ENCODE results near the gene PSMC5.
"Not testable (repeated sequence)": the region's sequence is repeated elsewhere in the genome, so short reads cannot be mapped to it uniquely, and the experiment has no call there.

Gene PSMC5

DNA sequence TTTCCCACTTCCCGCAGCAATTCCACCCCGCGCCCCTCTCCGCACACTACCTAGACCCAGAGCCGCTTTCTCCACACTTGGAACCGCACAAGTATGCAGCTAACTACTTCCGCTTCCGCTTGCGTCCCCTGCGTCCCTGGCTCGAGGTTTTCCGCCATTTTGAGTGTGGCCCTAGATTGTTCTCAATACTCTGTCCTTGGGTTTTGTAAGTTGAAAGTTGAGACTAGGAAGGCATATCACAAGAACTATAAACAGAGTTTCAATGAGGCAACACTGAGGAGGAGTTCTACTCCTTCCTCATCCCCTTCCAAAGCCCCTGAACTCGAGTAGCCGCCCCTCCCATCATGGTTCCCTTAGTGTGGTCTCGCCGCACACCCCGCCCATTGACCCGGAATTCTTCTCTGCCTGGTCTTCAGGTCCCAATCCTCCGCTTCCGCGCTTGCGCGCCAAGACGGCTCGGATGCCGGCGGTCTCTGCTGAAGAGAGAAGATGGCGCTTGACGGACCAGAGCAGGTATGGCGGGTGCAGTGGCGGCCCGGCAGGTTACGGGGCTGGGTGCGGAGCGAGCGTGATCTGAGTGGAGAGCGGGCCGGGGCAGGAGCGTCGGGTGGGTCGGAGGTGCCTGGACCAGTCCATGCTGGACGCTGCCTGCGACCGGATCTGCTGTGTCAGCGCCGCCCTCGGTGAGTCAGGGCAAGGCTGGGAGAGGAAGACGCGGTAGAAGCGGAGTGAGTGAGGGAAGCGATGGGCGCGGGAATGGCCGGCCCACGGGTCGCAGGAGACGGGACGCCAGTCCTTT, at the start of gene PSMC5, which contains the start of gene FTSJ3:
PSMC5 (plus strand) TSS at position 430 of the 799 bp plus-strand sequence; CDS start at position 490, 60 bp downstream.
FTSJ3 (minus strand) TSS at position 662 of the 799 bp plus-strand sequence. CDS start 761 bp downstream, outside the sequence.
- peak; percentile 93 for DNase-seq (ENCODE audit: low read depth, low spot score)

DNA sequence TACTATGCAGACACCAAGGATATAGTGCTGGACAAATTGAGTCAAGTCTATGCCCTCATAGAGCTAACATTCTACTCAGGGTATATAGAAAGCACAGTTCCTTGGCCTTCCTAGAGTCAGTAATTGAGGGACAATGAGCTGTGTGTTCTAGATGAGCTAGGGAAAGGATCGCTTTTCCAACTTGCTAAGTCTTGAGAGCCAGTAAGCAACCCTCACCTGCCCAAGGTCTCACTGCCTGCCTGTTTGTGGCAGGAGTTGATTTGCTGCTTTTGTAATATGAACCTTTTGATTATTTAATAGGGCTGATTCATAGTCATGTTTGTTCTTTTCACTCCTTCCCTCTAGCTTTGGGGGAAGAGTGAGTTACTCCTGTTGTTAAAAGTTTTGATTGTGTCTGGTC, 46.7 kb upstream of the PSMC5 start:
- no peak for DNase-seq (ENCODE audit: low read depth, low spot score)

DNA sequence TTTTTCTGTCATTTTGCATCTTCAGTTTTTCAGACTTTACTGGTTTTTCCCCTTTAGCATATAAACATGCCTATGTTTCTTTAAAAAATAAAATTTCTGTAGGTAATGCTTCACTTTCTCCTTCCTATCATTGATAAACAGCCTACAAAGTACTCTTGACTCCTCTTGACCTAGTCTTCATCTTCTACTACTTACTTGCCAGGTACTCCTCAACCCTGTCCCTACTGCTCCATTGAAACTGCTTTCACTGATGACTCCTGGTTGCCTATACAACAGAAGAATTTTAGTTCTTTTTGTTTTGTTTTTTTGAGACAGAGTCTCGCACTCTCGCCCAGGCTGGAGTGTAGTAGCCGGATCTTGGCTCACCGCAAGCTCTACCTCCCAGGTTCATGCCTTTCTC, 46.3 kb upstream of the PSMC5 start:
- no peak for DNase-seq (ENCODE audit: low read depth, low spot score)

DNA sequence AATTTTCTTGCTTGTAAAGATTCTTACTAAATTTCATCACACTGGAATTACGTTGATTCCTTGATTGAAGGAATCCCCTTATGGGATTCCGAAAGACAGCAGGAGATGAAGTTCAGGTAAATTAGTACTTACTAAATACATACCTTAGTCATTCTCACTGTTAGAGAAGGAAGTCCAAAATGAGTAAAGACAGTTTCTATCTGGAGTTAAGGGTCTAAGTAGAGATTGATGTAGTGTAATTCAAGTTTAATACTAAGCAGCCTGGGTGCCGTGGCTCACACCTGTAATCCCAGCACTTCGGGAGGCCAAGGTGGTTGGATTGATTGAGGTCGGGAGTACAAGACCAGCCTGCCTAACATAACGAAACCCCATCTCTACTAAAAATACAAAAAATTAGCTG, 43.7 kb upstream of the PSMC5 start:
- no peak for DNase-seq (ENCODE audit: low read depth, low spot score)

DNA sequence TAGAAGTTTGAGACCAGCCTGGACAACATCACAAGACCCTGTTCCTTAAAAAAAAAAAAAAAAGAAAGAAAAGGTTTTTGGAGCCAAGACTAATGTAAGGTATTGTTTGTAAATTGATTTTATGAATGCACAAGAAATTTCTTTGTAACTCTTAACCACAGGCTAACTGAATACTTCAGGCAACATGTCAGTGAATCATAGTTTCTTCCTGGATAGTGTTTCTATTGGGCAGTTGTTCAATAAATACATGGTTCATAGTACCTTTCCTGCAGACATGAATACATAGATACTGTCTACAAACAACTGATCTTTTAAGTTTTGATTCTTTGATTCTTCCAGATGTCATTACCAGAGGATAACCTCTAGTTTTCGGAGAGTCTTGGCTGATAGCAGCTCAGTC, 41.7 kb upstream of the PSMC5 start:
- no peak for DNase-seq (ENCODE audit: low read depth, low spot score)

DNA sequence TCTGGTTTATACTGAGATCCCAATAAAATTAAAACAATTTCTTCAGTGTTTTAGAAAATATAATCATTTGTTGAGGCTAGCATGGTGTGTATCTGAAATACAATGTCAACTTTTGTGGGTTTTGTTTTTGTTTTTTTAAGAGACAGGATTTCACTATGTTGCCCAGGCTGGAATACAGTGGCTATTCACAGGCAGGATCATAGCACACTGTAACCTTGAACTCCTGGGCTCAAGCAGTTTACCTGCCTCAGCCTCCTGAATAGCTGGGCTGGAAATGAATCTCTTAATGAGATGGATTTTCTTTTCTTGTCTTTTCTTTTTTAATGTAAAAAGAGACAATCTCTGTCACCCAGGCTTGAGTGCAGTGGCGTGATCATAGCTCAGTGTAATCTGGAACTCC, 41.1 kb upstream of the PSMC5 start:
- DNase-seq (ENCODE audit: low read depth, low spot score) = no peak

DNA sequence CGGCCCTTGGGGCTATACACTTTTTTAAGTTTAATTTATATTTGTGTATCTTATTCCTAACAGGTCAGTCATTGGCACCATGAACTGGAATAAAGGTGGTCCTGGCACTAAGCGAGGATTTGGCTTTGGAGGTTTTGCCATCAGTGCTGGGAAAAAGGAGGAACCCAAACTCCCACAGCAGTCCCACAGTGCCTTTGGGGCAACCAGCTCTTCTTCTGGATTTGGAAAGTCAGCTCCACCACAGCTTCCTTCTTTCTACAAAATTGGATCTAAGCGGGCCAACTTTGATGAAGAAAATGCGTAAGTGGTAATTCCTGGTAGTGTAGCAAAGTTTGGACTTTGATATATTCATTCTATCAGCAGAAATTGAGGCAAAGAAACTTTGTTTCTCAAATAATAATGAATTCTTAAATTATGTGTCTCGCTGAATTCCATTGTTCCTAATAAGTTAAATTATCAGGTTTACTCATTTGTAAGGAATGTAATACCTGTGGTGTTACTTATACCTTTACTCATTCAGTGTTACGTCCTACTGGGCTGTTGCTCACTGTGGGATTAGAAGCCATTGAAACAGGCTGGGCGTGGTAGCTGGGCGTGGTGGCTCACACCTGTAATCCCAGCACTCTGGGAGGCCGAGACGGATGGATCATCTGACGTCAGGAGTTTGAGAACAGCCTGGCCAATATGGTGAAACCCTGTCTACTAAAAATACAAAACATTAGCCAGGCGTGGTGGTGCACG, 40.1 kb upstream of the PSMC5 start:
- no peak for DNase-seq (ENCODE audit: low read depth, low spot score)

DNA sequence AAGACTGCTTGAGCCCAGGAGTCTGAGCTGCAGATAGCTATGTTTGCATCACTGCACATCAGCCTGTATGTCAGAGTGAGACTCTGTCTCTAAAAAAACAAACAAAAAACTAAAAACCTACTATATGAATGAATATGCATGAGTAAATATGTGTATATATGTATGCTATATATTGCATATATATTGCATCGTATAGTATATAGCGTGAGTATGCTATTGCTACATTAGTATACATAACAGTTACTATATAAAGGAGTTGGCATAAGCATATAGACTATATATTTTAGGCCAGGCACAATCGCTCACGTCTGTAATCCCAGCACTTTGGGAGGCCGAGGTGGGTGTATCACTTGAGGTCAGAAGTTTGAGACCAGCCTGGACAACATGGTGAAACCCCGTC, 37.2 kb upstream of the PSMC5 start:
- DNase-seq (ENCODE audit: low read depth, low spot score) = no peak

DNA sequence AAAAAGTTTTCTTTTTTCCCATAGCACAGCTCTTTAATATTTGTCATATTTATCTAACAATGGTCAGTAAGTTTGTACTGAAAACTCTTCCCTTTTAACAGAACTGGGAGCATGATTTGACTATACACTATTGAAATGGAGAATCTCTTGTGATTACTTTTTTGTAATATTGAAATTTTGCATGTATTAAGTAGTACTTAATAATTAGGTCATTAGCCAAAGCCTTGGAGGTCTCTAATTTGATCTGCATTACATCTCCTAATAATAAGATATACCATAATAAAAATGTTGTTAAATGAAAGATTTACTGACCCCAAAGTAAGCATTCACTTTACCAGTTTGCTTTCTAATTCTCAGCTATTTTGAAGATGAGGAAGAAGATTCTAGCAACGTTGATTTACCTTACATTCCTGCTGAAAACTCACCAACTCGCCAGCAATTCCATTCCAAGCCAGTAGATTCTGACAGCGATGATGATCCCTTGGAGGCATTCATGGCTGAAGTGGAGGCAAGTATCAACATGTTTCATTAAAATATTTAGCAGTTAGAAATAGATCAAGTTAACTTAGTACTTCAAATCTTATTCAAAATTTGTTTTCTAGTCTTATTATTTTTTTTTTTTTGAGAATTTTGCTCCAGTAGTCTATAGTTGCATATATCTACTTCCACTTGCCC, 35.0 kb upstream of the PSMC5 start:
- DNase-seq (ENCODE audit: low read depth, low spot score) = no peak

DNA sequence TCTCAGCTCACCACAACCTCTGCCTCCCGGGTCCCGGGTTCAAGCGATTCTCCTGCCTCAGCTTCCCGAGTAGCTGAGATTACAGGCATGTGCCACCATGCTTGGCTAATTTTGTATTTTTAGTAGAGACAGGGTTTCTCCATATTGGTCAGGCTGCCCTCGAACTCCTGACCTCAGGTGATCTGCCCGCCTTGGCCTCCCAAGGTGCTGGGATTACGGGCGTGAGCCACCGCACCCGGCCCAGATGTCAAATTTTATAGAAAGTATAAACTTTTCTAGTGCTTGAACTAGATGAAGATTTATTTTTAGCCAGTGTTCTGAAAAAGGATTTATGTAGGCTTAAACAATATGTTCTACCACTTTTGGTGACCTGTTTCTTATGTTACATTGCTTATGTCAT, 30.9 kb upstream of the PSMC5 start:
- DNase-seq (ENCODE audit: low read depth, low spot score) = not testable (repeated sequence)

DNA sequence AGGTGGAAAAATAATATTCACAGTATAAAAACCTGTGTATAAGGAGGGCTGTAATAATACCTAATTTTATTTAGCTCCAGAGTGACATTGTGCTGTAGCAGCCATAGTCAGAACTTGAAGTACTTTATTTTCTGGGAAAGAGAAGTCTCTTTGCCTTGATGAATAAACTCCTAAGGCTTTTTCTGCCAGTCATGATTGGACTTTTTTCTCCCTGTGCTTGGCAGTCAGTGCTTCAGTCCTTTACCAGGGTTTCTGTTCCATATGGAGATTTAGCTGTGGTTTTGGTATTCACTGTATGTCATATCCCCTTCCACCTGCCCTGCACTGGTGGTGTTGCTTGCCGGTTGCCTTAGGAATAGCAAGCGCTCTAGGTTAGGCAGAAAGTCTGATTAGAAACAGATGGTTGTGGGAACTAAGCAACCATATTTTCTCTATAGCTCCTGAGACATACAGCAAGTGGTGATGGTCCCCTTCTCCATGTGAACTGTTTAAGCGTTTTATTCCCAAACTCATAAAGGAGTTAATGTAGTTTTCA, 28.6 kb upstream of the PSMC5 start:
- DNase-seq (ENCODE audit: low read depth, low spot score) = no peak

DNA sequence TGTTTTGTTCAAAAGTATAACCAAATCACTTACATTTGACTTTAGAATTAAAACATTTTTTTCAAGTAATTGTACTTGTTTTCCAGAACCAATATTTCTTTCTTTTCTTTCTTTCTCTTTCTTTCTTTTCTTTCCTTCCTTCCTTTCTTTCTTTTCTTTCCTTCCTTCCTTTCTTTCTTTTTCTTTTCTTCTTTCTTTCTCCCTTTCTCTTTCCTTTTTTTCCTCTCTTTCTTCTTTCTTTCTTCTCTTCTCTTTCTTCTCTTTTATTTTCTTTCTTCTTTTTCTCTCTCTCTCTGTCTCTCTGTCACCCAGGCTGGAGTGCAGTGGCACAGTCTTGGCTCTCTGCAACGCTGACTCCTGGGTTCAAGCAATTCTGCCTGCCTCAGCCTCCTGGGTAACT, 26.4 kb upstream of the PSMC5 start:
- DNase-seq (ENCODE audit: low read depth, low spot score) = no peak

DNA sequence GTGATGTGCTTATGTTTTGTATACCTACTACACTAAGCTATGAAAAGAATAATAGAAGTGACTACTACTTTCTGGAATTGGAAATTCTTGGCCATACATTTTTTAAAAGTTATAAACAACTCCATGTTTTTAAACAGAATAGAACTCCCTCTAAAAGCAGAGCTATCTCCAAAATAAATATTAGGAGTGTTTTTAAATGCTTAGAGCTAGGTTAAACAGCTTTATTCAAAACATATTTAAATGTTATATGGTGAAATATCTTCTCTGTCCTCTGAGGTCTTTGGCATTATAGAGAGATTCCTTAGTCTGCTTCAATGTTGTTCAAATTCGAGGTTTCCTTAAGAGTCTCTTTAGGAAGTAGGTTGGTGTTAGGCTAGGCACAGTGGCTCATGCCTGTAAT, 22.9 kb upstream of the PSMC5 start:
- no peak for DNase-seq (ENCODE audit: low read depth, low spot score)

DNA sequence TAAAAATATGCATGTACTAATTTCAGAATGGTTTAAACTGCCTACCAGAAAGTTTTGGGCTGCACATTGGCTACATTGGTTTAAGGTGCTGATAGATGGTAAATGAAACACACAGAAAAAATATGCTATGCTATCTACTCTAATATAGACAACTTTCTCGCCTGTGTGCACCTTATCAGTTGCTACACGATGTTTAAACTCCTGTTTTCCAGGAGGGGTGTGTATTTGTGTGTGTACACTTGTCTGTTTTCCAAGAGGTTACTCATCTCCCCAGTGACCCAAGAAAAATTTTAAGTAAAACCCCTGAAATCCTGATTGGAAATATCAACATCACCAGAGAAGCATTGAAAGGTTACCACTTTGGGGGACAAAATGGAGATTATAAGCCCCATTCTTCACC, 21.6 kb upstream of the PSMC5 start:
- no peak for DNase-seq (ENCODE audit: low read depth, low spot score)

DNA sequence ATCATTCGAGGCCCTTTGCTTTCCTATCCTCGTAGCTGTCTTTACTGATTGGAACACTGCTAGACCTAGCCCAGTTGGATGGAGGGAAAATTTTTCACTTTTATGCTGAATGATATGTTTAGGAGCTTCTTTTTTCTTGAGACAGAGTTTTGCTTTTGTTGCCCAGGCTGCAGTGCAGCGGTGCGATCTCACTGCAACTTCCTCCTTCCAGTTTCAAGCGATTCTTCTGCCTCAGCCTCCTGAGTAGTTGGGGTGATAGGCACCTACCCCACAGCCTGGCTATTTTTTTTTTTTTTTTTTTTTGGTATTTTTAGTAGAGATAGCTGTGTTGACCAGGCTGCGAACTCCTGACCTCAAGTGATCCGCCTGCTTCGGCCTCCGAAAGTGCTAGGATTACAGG, 17.3 kb upstream of the PSMC5 start:
- DNase-seq (ENCODE audit: low read depth, low spot score) = no peak

DNA sequence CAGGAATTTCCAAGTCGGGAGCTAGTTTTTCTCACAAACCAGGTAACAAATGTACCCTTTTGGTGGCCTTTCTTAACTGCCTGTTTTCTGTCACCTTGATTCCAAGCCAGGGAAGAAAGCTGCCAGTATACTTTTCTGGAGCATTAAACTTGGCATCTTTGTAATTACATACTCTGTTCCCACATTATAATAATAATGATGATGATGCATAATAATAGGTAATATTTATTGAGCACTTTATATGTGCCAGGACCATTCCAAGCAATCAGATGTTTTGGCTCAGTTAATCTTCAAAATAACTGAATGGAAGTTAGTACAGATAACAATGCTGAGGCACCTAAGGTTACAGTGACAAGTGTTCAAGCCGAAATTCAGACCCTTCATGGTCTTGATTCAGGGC, 11.1 kb upstream of the PSMC5 start:
- no peak for DNase-seq (ENCODE audit: low read depth, low spot score)

DNA sequence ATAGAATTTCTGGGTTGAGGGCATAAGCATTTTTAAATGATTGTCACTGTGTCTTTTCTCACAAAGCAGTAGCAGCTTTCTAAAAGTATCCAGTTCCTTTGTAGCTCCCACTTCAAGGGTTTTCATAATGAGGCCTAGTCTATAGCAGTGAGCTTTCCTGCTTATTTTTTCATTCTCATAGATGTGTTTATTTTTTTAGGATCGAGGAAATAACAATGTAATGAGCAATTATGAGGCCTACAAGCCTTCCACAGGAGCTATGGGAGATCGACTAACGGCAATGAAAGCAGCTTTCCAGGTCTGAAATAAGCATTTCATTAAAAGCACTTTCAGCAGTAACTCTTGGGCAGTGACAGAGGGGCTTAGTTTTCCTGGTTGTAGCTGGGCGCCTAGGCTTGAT, 10.6 kb upstream of the PSMC5 start:
- DNase-seq (ENCODE audit: low read depth, low spot score) = no peak

DNA sequence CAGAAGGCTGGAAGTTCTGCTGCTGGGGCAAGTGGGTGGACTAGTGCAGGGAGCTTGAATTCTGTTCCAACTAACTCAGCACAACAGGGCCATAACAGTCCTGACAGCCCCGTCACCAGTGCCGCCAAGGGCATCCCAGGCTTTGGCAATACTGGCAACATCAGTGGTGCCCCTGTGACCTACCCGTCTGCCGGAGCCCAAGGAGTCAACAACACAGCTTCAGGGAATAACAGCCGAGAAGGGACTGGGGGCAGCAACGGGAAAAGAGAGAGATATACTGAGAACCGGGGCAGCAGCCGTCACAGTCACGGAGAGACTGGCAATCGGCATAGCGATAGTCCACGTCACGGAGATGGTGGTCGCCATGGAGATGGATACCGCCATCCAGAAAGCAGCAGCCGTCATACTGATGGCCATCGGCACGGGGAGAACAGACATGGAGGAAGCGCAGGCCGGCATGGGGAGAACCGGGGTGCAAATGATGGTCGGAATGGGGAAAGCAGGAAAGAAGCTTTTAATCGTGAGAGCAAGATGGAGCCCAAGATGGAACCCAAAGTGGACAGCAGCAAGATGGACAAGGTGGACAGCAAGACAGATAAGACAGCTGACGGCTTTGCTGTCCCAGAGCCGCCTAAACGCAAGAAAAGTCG, 9.4 kb upstream of the PSMC5 start:
- DNase-seq (ENCODE audit: low read depth, low spot score) = no peak

DNA sequence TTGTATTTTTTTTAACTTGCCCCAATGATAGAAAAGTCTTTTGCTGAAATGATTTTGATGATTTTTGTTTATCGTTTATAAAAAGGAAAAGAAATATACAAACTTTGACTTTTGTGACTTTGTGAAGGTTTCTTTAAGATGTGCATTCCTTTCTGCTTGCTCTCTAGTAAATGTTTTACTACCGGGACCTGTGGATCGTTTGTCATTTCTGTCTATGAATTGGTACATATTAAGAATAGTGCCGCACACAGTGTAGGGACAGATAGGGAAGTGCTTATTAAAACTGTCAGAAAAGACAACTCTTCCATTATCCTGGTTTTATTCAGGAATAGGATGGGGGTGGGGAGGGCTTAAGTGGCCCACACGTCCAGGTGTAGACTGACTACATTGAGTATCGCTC, 8.1 kb upstream of the PSMC5 start:
- DNase-seq (ENCODE audit: low read depth, low spot score) = no peak

DNA sequence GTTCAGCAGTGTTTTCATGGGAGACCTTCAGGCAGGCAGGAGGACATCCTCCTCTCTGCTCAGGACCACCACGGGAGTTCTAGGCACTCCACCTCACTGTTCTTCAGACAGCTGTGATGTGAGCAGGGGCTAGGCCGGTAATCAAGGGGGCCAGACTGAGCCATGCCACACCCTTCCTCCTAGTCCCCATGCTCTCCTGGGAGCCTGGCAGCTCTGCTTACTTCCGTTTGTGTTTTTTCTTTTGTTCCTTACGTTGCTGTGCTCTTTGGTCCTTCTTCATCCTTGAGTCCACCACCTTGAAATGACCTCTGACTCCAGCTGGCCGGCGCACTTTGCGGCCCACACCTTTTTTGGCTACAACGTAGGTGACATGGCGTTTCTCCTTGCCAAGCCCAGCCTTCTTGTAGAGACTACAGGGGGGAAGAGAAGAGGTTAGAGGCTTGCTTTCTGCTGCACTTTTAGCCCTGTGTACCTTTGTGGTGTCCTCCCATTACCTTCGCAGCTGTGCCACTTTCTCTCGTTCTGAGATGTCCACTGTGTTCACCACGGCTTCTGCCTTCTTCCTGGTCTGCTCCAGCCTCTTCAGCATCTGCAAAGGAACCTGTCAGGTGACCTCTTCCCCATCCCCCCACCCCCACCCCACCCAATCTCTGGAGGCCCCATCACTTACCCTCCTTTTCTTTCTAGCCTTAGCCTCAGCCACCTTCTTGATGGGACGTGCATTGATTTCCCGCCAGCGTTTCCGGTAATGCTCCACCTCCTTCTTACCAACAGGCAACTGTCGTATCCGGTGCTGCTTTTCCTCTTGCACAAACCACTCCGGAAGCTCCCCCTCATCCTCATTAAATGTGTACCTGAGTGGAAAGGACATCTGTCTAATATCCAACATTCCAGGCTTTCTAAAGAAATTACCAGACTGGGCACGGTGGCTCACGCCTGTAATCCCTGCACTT, 7.4 kb upstream of the PSMC5 start:
- DNase-seq (ENCODE audit: low read depth, low spot score) = no peak

All from activated naive CD8-positive, alpha-beta T cell treated with anti-CD3 and anti-CD28 coated beads, Interleukin-2, amount 50 U/mL, for 16 hours (primary cell).